NCI-H82 treated with DMSO at 0.1 percent for 48 hours (cell line): Measurements from ENCODE around the gene CDH22.

Source experiments
- DNase-seq: peaks from one replicate; lab custom pipeline; 2025; ENCODE audit not compliant: unreplicated experiment; lab: John Stamatoyannopoulos, UW

CDH22 gene

GRCh38 chr20:46269372-46269771, 38.9 kb downstream of the CDH22 start:
- DNase-seq: no peak

- no peak for DNase-seq
Observed at GRCh38 chr20:46268662-46269061, 39.6 kb downstream of the CDH22 start.

GRCh38 chr20:46268131-46268614, 40.1 kb downstream of the CDH22 start:
- peak; percentile 79 for DNase-seq

GRCh38 chr20:46267108-46268105, 40.9 kb downstream of the CDH22 start:
- DNase-seq: no peak

- no peak for DNase-seq
Observed at GRCh38 chr20:46265539-46265938, 42.8 kb downstream of the CDH22 start.

GRCh38 chr20:46264391-46265266, 43.7 kb downstream of the CDH22 start:
- no peak for DNase-seq

- DNase-seq: no peak
Observed at GRCh38 chr20:46261456-46262253, 46.6 kb downstream of the CDH22 start.

GRCh38 chr20:46260936-46261454, 47.3 kb downstream of the CDH22 start:
- no peak for DNase-seq

GRCh38 chr20:46260480-46260879, 47.8 kb downstream of the CDH22 start:
- no peak for DNase-seq

GRCh38 chr20:46259260-46259859, 48.9 kb downstream of the CDH22 start:
- DNase-seq: no peak

GRCh38 chr20:46257887-46258286, 50.4 kb downstream of the CDH22 start:
- DNase-seq: no peak

GRCh38 chr20:46256293-46256692, 52.0 kb downstream of the CDH22 start:
- DNase-seq: peak; percentile 77

- peak; percentile 91 for DNase-seq
Observed at GRCh38 chr20:46255440-46256104, 52.7 kb downstream of the CDH22 start.

GRCh38 chr20:46253391-46253790, 54.9 kb downstream of the CDH22 start:
- DNase-seq: peak; percentile 38

- no peak for DNase-seq
Observed at GRCh38 chr20:46252352-46253091, 55.8 kb downstream of the CDH22 start.

GRCh38 chr20:46251211-46251673, 57.1 kb downstream of the CDH22 start:
- no peak for DNase-seq

- DNase-seq: no peak
Observed at GRCh38 chr20:46250772-46251171, 57.5 kb downstream of the CDH22 start.

- no peak for DNase-seq
Observed at GRCh38 chr20:46249671-46250070, 58.6 kb downstream of the CDH22 start.

- DNase-seq: no peak
Observed at GRCh38 chr20:46246559-46246958, 61.7 kb downstream of the CDH22 start.
